Islet precursor cell (in vitro differentiated cells): Measurements from ENCODE around the gene SBNO2.

Source experiments
- DNase-seq: peaks from one replicate; pipeline ENCODE4 v3.0.0-alpha.2; 2018

Gene SBNO2

GRCh38 chr19:1168572-1169410 is 5.3 kb downstream of the SBNO2 start:
- peak; percentile 94 for DNase-seq

- no peak for DNase-seq
Observed at GRCh38 chr19:1167687-1168571, 6.1 kb downstream of the SBNO2 start.

GRCh38 chr19:1166872-1167573 is 7.0 kb downstream of the SBNO2 start:
- DNase-seq, result peak; percentile 53

- no peak for DNase-seq
Observed at GRCh38 chr19:1164684-1165531, 9.2 kb downstream of the SBNO2 start.

GRCh38 chr19:1163934-1164683 is 10.0 kb downstream of the SBNO2 start:
- no peak for DNase-seq

- no peak for DNase-seq
Observed at GRCh38 chr19:1163283-1163933, 10.7 kb downstream of the SBNO2 start.

- DNase-seq, result no peak
Observed at GRCh38 chr19:1162404-1163282, 11.4 kb downstream of the SBNO2 start.

GRCh38 chr19:1161716-1162115 is 12.4 kb downstream of the SBNO2 start:
- no peak for DNase-seq

GRCh38 chr19:1159864-1160595 is 14.0 kb downstream of the SBNO2 start:
- DNase-seq, result no peak

GRCh38 chr19:1158885-1159448 is 15.1 kb downstream of the SBNO2 start:
- DNase-seq, result no peak

GRCh38 chr19:1157931-1158884 is 15.9 kb downstream of the SBNO2 start:
- no peak for DNase-seq

- DNase-seq, result no peak
Observed at GRCh38 chr19:1156830-1157615, 17.0 kb downstream of the SBNO2 start.

GRCh38 chr19:1156305-1156801 is 17.7 kb downstream of the SBNO2 start:
- no peak for DNase-seq

- DNase-seq, result no peak
Observed at GRCh38 chr19:1155352-1156304, 18.4 kb downstream of the SBNO2 start.

- DNase-seq, result no peak
Observed at GRCh38 chr19:1154731-1155351, 19.2 kb downstream of the SBNO2 start.
